Upper lobe of left lung (tissue), 4 donors: ENCODE results near the gene PAPPA.

Experiments
- POLR2A ChIP-seq, 4 donors: fragments of 450-650 bp; IDR thresholded peaks; one replicate each; pipeline ENCODE4 v1.5.1; 2016 to 2017; ENCODE audit warnings: antibody characterized with exemption in 4 of 4, mild to moderate bottlenecking in 2 of 4
- POLR2AphosphoS5 ChIP-seq, 2 donors: sonication (generic); formaldehyde crosslinking; IDR thresholded peaks; one replicate each; pipeline ENCODE4 v1.5.1; 2017; ENCODE audit warnings: antibody characterized with exemption in 2 of 2
- TF ChIP-seq, protein P1 (sequence below), 6 experiments: fragments of 450-650 bp in 4 of 6; fragments of 200-600 bp in 2 of 6; sonication (generic) in 2 of 6; IDR thresholded peaks; one replicate each; pipeline ENCODE4 v1.5.1; 2016 to 2019; ENCODE audit warnings: antibody characterized with exemption in 6 of 6

GRCh38 chr9:116123171-116123570, 30.4 kb upstream of the PAPPA start:
- TF ChIP-seq, protein P1, sequence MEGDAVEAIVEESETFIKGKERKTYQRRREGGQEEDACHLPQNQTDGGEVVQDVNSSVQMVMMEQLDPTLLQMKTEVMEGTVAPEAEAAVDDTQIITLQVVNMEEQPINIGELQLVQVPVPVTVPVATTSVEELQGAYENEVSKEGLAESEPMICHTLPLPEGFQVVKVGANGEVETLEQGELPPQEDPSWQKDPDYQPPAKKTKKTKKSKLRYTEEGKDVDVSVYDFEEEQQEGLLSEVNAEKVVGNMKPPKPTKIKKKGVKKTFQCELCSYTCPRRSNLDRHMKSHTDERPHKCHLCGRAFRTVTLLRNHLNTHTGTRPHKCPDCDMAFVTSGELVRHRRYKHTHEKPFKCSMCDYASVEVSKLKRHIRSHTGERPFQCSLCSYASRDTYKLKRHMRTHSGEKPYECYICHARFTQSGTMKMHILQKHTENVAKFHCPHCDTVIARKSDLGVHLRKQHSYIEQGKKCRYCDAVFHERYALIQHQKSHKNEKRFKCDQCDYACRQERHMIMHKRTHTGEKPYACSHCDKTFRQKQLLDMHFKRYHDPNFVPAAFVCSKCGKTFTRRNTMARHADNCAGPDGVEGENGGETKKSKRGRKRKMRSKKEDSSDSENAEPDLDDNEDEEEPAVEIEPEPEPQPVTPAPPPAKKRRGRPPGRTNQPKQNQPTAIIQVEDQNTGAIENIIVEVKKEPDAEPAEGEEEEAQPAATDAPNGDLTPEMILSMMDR (IDR thresholded peaks at IDR 0.05): no peak
- TF ChIP-seq POLR2A (IDR thresholded peaks at IDR 0.05): no peak
- no peak for TF ChIP-seq POLR2AphosphoS5 (IDR thresholded peaks at IDR 0.05)
